Adipocyte (in vitro differentiated cells): ENCODE results near the gene PTPRR.
"Not testable (repeated sequence)": the region's sequence is repeated elsewhere in the genome, so short reads cannot be mapped to it uniquely, and the experiment has no call there.

Experiments
- DNase-seq: peaks from one replicate; pipeline ENCODE4 v3.0.0-alpha.2; 2015; ENCODE audit warnings: low read depth
- H3K27me3 ChIP-seq: replicated peaks from 2 replicates; pipeline ENCODE4 v1.7.0; 2013; ENCODE audit warnings: mild to moderate bottlenecking, low read length, moderate library complexity; ENCODE audit not compliant: control insufficient read depth, insufficient read depth
- H3K36me3 ChIP-seq: 2 replicates; pipeline ENCODE4 v1.7.0; 2013; ENCODE audit warnings: low read length, mild to moderate bottlenecking, moderate library complexity; ENCODE audit not compliant: control insufficient read depth, insufficient read depth, severe bottlenecking
- H3K4me1 ChIP-seq: 2 replicates; pipeline ENCODE4 v1.7.0; 2013; ENCODE audit warnings: mild to moderate bottlenecking, low read length, moderate library complexity; ENCODE audit not compliant: control insufficient read depth, insufficient read depth
- H3K4me3 ChIP-seq: 2 replicates; pipeline ENCODE4 v1.7.0; 2013; ENCODE audit warnings: mild to moderate bottlenecking, low read length, moderate library complexity
- H3K9ac ChIP-seq: 2 replicates; pipeline ENCODE4 v1.7.0; 2013; ENCODE audit warnings: mild to moderate bottlenecking, low read length, moderate library complexity
- H3K9me3 ChIP-seq: 2 replicates; pipeline ENCODE4 v1.7.0; 2013; ENCODE audit warnings: mild to moderate bottlenecking, low read length, moderate library complexity; ENCODE audit not compliant: control insufficient read depth

PTPRR gene

GRCh38 chr12:70744178-70744577 lies 176.4 kb downstream of the PTPRR start:
- no peak overlapping the region for H3K9ac ChIP-seq
- no peaks in the 10 kb centered on the region for H3K4me1 ChIP-seq
- no peaks in the 10 kb centered on the region for H3K9me3 ChIP-seq
- H3K36me3 ChIP-seq: no peaks in the 10 kb centered on the region
- H3K27me3 ChIP-seq: peaks cover 7% of the 10 kb centered on the region
- H3K4me3 ChIP-seq: no peak overlapping the region
- no peak for DNase-seq

- H3K27me3 ChIP-seq: peaks cover 7% of the 10 kb centered on the region
- H3K36me3 ChIP-seq: no peaks in the 10 kb centered on the region
- DNase-seq: no peak
- H3K4me3 ChIP-seq: no peak overlapping the region
- H3K9me3 ChIP-seq: no peaks in the 10 kb centered on the region
- no peaks in the 10 kb centered on the region for H3K4me1 ChIP-seq
- H3K9ac ChIP-seq: no peak overlapping the region
Observed at GRCh38 chr12:70741256-70741655, 179.3 kb downstream of the PTPRR start.

GRCh38 chr12:70739756-70740155 lies 180.8 kb downstream of the PTPRR start:
- H3K9ac ChIP-seq: no peak overlapping the region
- H3K4me3 ChIP-seq: no peak overlapping the region
- peaks cover 7% of the 10 kb centered on the region for H3K27me3 ChIP-seq
- no peaks in the 10 kb centered on the region for H3K9me3 ChIP-seq
- H3K4me1 ChIP-seq: no peaks in the 10 kb centered on the region
- DNase-seq: no peak
- no peaks in the 10 kb centered on the region for H3K36me3 ChIP-seq

- Histone ChIP-seq H3K4me3 (no peak overlapping the region), H3K36me3 (no peaks in the 10 kb centered on the region), H3K9ac (no peak overlapping the region), H3K27me3 (no peaks in the 10 kb centered on the region), H3K9me3 (no peaks in the 10 kb centered on the region), H3K4me1 (no peaks in the 10 kb centered on the region)
- DNase-seq: no peak
Observed at GRCh38 chr12:70736351-70737133, 184.0 kb downstream of the PTPRR start.

GRCh38 chr12:70735197-70735596 lies 185.3 kb downstream of the PTPRR start:
- H3K36me3 ChIP-seq, H3K9me3 ChIP-seq, H3K27me3 ChIP-seq, H3K4me3 ChIP-seq, H3K4me1 ChIP-seq, H3K9ac ChIP-seq, DNase-seq: not testable (repeated sequence)

- Histone ChIP-seq H3K9ac (no peak overlapping the region), H3K9me3 (no peaks in the 10 kb centered on the region), H3K4me3 (no peak overlapping the region), H3K36me3 (no peaks in the 10 kb centered on the region), H3K27me3 (peaks cover 5% of the 10 kb centered on the region), H3K4me1 (no peaks in the 10 kb centered on the region)
- DNase-seq: peak; percentile 92
Observed at GRCh38 chr12:70733385-70733784, 187.2 kb downstream of the PTPRR start.

GRCh38 chr12:70732287-70732686 lies 188.3 kb downstream of the PTPRR start:
- Histone ChIP-seq H3K27me3 (peaks cover 5% of the 10 kb centered on the region), H3K9me3 (no peaks in the 10 kb centered on the region), H3K9ac (no peak overlapping the region), H3K4me1 (no peaks in the 10 kb centered on the region), H3K36me3 (no peaks in the 10 kb centered on the region), H3K4me3 (no peak overlapping the region)
- DNase-seq: no peak

- Histone ChIP-seq H3K36me3 (no peaks in the 10 kb centered on the region), H3K9me3 (no peaks in the 10 kb centered on the region), H3K27me3 (peaks cover 5% of the 10 kb centered on the region), H3K4me3 (no peak overlapping the region), H3K4me1 (no peaks in the 10 kb centered on the region), H3K9ac (no peak overlapping the region)
- no peak for DNase-seq
Observed at GRCh38 chr12:70730675-70731180, 189.8 kb downstream of the PTPRR start.

- Histone ChIP-seq H3K27me3 (no peaks in the 10 kb centered on the region), H3K4me1 (no peaks in the 10 kb centered on the region), H3K36me3 (no peaks in the 10 kb centered on the region), H3K4me3 (no peak overlapping the region), H3K9ac (no peak overlapping the region), H3K9me3 (no peaks in the 10 kb centered on the region)
- DNase-seq: no peak
Observed at GRCh38 chr12:70724444-70724843, 196.1 kb downstream of the PTPRR start.

GRCh38 chr12:70722584-70723343 lies 197.8 kb downstream of the PTPRR start:
- H3K4me1 ChIP-seq: no peaks in the 10 kb centered on the region
- H3K9ac ChIP-seq: no peak overlapping the region
- no peak overlapping the region for H3K4me3 ChIP-seq
- H3K9me3 ChIP-seq: no peaks in the 10 kb centered on the region
- no peak for DNase-seq
- no peaks in the 10 kb centered on the region for H3K36me3 ChIP-seq
- no peaks in the 10 kb centered on the region for H3K27me3 ChIP-seq

GRCh38 chr12:70721656-70722357 lies 198.7 kb downstream of the PTPRR start:
- Histone ChIP-seq H3K9ac (no peak overlapping the region), H3K4me3 (no peak overlapping the region), H3K36me3 (no peaks in the 10 kb centered on the region), H3K4me1 (no peaks in the 10 kb centered on the region), H3K9me3 (no peaks in the 10 kb centered on the region), H3K27me3 (no peaks in the 10 kb centered on the region)
- no peak for DNase-seq
